HuH-7.5 (cell line): Measurements from ENCODE around the gene NUP214.

Experiments
- DNase-seq: peaks from one replicate; pipeline ENCODE4 v3.0.0; 2011; ENCODE audit warnings: low spot score

The NUP214 gene

GRCh38 chr9:131125288-131126058, at the start of gene NUP214:
TSS of gene NUP214 (plus strand) at chr9:131125586. CDS start at chr9:131125705, 119 bp downstream.
- peak; percentile 94 for DNase-seq

GRCh38 chr9:131076347-131077195, 48.8 kb upstream of the NUP214 start:
- no peak for DNase-seq

DNA sequence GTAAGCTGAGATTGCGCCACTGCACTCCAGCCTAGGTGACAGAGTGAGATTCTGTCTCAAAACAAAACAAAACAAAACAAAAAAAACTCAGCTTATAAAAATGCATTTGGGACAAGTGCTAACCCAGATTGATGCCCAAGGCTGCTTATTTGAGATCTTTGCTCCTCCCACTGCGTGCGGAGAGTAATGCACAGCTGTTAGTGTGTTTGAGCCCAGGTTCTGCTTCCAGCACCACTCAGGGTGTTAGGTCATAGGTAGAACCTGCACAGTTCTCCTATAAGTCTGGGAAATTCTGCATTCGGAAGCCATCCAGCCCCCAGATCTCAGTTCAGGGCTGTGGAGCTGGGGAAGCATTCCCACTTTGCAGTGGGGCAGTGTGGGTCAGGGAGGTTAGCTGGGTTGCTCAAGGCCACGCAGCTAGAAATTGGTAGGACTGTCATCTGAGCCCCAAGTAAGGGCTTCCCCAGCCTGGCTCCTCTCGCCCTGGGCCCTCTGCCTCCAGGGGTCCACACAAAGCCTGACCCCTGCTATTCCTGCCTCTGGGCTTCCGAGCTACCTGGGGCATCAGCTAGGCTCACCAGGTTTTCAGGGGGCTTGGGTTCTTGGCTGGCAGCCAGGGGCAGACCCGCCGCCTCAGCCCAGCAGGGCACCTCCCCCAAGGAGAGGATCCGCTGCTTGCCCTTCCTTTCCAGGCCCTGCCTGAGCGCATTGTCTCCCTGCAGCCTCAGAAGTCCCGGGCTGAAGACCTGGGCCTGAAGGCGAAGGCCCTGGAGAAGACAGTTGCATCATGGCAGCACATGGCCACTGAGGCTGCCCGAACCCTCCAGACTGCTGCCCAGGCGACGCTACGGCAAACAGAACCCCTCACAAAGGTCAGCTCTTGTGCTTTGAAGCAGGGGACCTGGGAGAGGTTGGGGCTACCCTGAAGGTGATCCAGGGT, 46.7 kb upstream of the NUP214 start:
- no peak for DNase-seq

- no peak for DNase-seq
Measured at GRCh38 chr9:131080589-131080988, 44.8 kb upstream of the NUP214 start.

GRCh38 chr9:131081868-131082267, 43.5 kb upstream of the NUP214 start:
- DNase-seq: no peak

DNA sequence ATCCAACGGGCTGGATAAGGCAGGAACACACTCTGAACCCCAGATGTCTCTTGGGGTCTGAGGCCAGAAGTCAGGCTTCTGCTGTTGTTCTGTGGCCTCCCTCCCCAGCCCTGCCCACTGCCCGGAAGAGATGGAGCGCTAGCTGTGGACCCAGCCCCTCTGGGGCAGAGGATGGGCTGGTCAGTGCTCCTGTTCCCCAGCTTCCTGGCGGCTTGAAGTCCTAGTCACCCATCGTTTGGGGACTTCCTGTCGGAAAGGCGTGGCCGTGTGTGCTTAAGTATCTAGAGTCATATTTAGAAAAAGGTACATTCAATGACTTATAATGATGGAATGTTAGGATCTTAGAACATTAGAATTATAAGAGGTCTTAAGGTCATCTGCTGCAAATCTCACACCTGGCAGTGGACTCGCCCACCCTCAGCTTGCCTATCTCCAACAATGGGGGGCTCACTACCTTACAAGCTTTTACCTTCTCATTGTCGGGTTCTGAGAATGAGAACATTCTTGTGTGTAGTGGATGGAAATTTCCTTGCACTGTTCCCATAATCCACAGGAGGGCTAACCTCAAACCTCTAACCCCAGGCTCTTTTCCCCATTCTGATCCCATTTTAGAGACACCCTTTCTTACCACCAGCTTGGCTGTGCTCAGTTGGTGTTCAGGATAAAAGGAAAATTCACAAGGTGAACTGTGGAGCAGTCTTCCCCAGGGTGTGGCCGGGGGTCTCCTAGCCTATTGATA, 42.4 kb upstream of the NUP214 start:
- DNase-seq: no peak

DNA sequence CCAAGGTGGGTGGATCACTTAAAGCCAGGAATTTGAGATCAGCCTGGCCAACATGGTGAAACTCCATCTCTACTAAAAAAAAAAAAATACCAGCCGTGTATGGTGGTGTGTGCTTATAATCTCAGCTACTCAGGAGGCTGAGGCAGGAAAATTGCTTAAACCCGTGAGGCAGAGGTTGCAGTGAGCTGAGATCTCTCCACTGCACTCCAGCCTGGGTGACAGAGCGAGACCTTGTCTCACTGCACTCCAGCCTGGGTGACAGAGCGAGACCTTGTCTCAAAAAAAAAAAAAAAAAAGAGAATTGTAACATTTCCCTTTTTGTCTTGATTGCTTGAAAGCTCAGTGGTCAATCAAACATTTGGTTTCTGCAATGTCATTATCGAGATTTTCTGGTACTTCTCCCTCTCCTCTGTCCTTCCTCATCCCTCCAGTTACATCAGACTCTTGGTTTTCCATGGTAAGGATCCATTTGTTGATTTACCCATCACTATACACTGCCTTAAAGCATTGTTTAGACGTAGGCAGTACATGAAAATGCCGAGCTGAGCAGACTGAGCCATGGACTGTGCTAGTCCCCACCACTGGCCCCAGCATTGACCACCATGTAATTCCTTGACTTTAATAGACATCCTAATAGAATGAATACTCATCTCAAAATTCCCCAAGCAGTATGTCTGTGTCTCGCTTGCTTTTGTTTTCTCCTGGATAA, 40.6 kb upstream of the NUP214 start:
- no peak for DNase-seq

GRCh38 chr9:131085370-131086122, 39.8 kb upstream of the NUP214 start:
- no peak for DNase-seq

DNA sequence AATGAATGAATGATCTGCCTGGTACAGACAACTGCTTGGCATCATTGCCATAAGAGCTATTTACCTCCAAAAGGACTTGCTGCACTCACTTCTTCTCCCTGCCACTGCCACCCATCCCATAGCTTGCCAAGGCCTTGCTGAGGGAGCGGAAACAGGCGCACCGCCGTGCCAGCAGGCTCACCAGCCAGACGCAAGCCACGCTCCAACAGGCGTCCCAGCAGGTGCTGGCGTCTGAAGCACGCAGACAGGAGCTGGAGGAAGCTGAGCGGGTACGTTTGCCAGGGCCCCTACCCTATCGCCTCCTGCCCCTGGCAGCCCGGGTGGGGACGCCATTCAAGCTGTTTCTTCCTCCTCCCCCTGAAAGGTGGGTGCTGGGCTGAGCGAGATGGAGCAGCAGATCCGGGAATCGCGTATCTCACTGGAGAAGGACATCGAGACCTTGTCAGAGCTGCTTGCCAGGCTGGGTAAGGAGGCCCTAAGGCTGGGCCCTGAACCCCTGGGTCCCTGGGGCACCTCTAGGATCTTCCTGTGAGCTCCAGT, 38.0 kb upstream of the NUP214 start:
- DNase-seq: no peak

GRCh38 chr9:131090025-131090787, 35.2 kb upstream of the NUP214 start:
- DNase-seq: no peak

DNA sequence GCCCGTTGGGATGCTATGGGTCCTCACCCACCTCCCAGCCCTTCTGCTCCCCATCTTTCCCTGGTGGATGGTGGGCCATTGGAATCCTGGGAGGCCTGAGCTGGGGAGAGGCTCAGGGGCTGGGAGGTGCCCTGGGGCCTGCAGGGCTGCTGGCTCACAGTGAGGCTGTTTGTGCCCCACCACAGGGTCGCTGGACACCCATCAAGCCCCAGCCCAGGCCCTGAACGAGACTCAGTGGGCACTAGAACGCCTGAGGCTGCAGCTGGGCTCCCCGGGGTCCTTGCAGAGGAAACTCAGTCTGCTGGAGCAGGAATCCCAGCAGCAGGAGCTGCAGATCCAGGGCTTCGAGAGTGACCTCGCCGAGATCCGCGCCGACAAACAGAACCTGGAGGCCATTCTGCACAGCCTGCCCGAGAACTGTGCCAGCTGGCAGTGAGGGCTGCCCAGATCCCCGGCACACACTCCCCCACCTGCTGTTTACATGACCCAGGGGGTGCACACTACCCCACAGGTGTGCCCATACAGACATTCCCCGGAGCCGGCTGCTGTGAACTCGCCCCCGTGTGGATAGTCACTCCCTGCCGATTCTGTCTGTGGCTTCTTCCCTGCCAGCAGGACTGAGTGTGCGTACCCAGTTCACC, 33.9 kb upstream of the NUP214 start:
- no peak for DNase-seq

- no peak for DNase-seq
Measured at GRCh38 chr9:131092030-131092429, 33.4 kb upstream of the NUP214 start.

DNA sequence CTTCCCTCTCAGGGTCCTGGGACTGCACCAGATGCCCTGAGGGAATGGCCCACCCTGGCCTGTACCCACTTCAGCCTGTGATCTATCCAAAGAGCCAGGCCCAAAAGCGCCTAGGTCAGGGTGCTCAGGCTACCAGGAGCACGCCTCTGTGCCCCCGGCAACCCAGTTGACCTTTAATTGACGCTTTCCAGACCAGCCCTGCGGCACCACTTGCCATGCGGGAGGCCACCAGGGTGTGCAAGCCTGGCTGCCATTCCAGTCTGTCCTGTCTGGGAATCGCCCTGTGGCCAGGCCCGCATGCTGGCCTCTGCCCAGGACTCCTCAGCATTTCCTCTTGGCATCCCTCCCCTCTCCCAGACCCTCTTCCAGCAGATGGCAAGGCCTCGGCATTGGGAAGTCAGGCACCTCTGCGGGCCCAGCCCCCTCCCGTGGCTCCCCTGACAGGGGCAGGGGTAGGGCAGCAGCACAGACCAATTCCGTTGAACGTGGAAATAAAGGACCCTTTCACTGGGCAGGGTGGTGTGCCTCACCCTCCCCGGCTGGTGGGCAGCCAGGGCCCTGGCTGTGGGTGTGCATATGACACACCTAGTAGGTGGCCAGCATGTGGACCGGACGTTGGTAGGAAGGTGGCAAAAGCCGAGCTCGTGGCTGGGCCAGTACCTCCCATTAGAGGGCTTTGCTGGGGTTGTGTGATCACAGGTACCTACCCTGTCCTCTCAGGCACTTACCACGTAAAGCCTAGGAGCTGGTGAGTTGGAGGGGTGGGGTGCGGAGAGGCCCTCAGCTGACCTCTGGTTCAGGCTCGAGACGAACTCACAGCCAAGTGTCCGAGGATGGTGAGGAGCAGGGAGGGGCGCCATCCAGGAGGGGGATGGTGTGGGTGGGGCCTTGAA, 32.6 kb upstream of the NUP214 start:
- DNase-seq: no peak

DNA sequence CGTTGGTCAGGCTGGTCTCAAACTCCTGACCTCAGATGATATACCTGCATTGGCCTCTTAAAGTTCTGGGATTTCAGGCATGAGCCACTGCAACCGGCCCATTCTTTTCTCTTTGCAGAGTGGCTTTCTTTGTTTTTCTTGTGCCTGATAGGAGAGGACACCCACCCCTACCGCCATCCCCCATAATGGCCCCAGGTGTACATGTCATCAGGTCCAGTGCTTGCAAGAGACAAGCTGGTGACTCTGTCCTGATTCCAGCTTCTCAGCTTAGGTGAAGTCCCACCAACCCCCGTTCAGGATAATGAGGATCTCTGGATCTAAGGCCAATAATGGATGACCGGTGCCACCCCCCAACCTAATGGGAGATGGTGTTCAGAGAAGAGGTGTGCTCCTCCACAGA, 31.4 kb upstream of the NUP214 start:
- no peak for DNase-seq

DNA sequence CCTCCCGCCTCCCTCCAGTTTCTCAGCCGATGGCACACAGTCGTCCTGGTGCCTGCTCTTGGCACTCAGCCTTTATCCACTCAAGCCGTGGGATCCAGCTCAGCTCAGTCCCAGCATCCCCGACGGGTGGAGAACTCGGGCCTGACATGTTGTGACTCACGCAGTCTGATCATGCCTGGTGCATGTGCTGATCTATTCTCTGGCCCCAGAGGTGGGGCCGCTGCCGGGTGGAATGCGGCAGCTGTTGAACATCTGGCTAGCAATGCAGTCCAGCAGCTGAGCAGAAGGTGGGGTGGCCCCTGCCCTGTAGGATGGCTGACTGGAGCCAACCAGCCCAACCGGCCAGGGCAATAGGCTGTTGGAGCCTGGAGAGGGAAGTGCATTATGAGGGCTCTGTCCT, 30.8 kb upstream of the NUP214 start:
- DNase-seq: no peak

GRCh38 chr9:131095666-131096268, 29.6 kb upstream of the NUP214 start:
- DNase-seq: no peak
